GM12878 (cell line): ENCODE data around the gene BATF3. TPM values are rescaled to one million over a fixed set of nuclear protein-coding genes. Genes with fewer than 3 reads are reported as not detected.

Experiments
- MLLT1 ChIP-seq: fragments of 450-650 bp; IDR thresholded peaks from 2 replicates; pipeline ENCODE4 v1.6.1; 2016; ENCODE audit warnings: mild to moderate bottlenecking
- polyA plus RNA-seq, 11 experiments: library from polyadenylated mRNA; depleted of rRNA in 4 of 11; unstranded in 6 of 11; stranded (reverse) in 5 of 11; fragments of >200 nt; fragmentation: Nextera tagmentation in 4 of 11; fragmentation: Illumina TruSeq in 1 of 11; extraction: Ambion mirVana in 4 of 11; extraction: Trizol in 1 of 11; gene quantifications; 1 replicate in 1 of 11; 2 replicates in 10 of 11; pipeline versions ENCODE4 v1.2.1 to v1.2.3, GENCODE V29; 2011 to 2016; ENCODE audit warnings: inconsistent platforms in 2 of 11, missing spikeins in 2 of 11, low read depth in 1 of 11
- total RNA-seq, 4 experiments: library from RNA; depleted of rRNA in 3 of 4; stranded (reverse); fragments of >200 nt in 3 of 4; fragmentation: Illumina TruSeq in 1 of 4; extraction: Trizol in 1 of 4; gene quantifications; 2 replicates each; pipeline versions ENCODE4 v1.2.1 to v1.2.3, GENCODE V29; 2013 to 2021
- TF ChIP-seq, protein P1 (sequence below): fragments of 450-650 bp; formaldehyde crosslinking; IDR thresholded peaks from 2 replicates; pipeline ENCODE4 v1.4.0; 2022; ENCODE audit warnings: mild to moderate bottlenecking, moderate library complexity

BATF3 gene
- total and polyA plus RNA-seq, 10 of the 15 experiments (the other 5 are each of a cell fraction or from before 2014, with no cell fraction given) = 11.1 to 56.8 (median 30.8) TPM

- TF ChIP-seq MLLT1 = no peak
- TF ChIP-seq, protein P1, sequence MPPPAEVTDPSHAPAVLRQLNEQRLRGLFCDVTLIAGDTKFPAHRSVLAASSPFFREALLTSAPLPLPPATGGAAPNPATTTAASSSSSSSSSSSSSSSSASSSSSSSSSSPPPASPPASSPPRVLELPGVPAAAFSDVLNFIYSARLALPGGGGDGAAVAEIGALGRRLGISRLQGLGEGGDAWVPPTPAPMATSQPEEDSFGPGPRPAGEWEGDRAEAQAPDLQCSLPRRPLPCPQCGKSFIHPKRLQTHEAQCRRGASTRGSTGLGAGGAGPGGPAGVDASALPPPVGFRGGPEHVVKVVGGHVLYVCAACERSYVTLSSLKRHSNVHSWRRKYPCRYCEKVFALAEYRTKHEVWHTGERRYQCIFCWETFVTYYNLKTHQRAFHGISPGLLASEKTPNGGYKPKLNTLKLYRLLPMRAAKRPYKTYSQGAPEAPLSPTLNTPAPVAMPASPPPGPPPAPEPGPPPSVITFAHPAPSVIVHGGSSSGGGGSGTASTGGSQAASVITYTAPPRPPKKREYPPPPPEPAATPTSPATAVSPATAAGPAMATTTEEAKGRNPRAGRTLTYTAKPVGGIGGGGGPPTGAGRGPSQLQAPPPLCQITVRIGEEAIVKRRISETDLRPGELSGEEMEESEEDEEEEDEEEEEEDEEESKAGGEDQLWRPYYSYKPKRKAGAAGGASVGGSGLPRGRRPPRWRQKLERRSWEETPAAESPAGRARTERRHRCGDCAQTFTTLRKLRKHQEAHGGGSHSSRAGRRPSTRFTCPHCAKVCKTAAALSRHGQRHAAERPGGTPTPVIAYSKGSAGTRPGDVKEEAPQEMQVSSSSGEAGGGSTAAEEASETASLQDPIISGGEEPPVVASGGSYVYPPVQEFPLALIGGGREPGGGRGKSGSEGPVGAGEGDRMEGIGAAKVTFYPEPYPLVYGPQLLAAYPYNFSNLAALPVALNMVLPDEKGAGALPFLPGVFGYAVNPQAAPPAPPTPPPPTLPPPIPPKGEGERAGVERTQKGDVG (CRISPR knock-in tag) = no peak
These were observed 18.8 kb downstream of the BATF3 start (continued) for GRCh38 chr1:212680680-212681389.
